Vagina (tissue), 2 donors: ENCODE measurements around the gene EIF2B5. TPM values are rescaled to one million over a fixed set of nuclear protein-coding genes. Genes with fewer than 3 reads are reported as not detected.

ENCODE experiments used
- DNase-seq, 2 donors: peaks; one replicate each; pipeline ENCODE4 v3.0.0-alpha.2; 2017; ENCODE audit errors: extremely low spot score in 2 of 2
- H3K27ac ChIP-seq: fragments of 200-600 bp; sonication (generic); one replicate; pipeline ENCODE4 v1.5.1; 2019
- H3K27me3 ChIP-seq: fragments of 200-600 bp; sonication (generic); one replicate; pipeline ENCODE4 v1.5.1; 2019
- H3K36me3 ChIP-seq, 2 donors: fragments of 200-600 bp; sonication (generic); one replicate each; pipeline ENCODE4 v1.5.1; 2017 to 2019
- H3K4me1 ChIP-seq: fragments of 200-600 bp; sonication (generic); one replicate; pipeline ENCODE4 v1.5.1; 2019
- H3K4me3 ChIP-seq, 2 donors: fragments of 200-600 bp; sonication (generic); 1 replicate in 1 of 2; 2 replicates in 1 of 2; pipeline ENCODE4 v1.5.1; 2016 to 2019
- H3K9me3 ChIP-seq: fragments of 200-600 bp; sonication (generic); one replicate; pipeline ENCODE4 v1.5.1; 2019
- CTCF ChIP-seq, 3 experiments: fragments of 450-650 bp in 2 of 3; fragments of 200-600 bp in 1 of 3; sonication (generic) in 1 of 3; IDR thresholded peaks; one replicate each; pipeline ENCODE4 v1.5.1; 2017 to 2019; ENCODE audit warnings: antibody characterized with exemption in 3 of 3, mild to moderate bottlenecking in 2 of 3, moderate library complexity in 2 of 3
- POLR2A ChIP-seq, 2 donors: fragments of 450-650 bp; IDR thresholded peaks; one replicate each; pipeline ENCODE4 v1.6.1; 2017; ENCODE audit warnings: antibody characterized with exemption in 2 of 2, mild to moderate bottlenecking in 2 of 2, moderate library complexity in 2 of 2
- POLR2AphosphoS5 ChIP-seq, 2 donors: sonication (generic); formaldehyde crosslinking; IDR thresholded peaks; one replicate each; pipeline ENCODE4 v1.9.0; 2017; ENCODE audit warnings: antibody characterized with exemption in 2 of 2, mild to moderate bottlenecking in 2 of 2, low read depth in 1 of 2; ENCODE audit not compliant: insufficient read depth in 1 of 2
- intact Hi-C: fragments of 100-400 bp; cut with DNase I; formaldehyde crosslinking; loops from one replicate; pipeline ENCODE4 v1.15.1; 2023
- total RNA-seq: library from RNA; depleted of rRNA; stranded (reverse); fragments of >200 nt; gene quantifications from one replicate; pipeline ENCODE4 v1.2.3, GENCODE V29; 2016

The EIF2B5 gene
- total RNA-seq, 1 donor from 2014 or later: 30.2 TPM

DNA sequence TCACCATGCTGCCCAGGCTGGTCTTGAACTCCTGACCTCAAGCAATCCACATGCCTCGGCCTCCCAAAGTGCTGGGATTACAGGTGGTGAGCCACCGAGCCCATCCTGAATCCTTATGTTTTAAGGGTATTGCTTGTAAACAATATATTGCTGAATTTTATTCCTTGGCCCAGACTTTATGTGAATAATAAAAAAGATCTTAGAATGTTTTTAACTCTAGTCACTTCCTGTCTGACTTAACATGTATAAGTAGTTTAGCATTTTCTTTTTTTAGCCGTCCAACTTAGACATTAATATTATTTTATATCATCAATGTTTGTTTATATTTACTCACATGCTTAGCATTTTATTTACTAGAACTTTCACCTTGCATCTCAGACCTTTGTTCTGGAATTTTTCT is 9.2 kb upstream of the EIF2B5 start:
- no peaks in the 10 kb centered on the region for H3K36me3 ChIP-seq
- no peaks in the 10 kb centered on the region for H3K4me1 ChIP-seq
- no peak for TF ChIP-seq POLR2AphosphoS5 (IDR thresholded peaks at IDR 0.05; ENCODE audit: insufficient read depth in 1 of 2, low read depth in 1 of 2)
- no peak for TF ChIP-seq POLR2A (IDR thresholded peaks at IDR 0.05)
- TF ChIP-seq CTCF (IDR thresholded peaks at IDR 0.05): no peak
- intact Hi-C loops: no loop called here
- H3K27me3 ChIP-seq: no peaks in the 10 kb centered on the region
- H3K27ac ChIP-seq: no peak overlapping the region
- DNase-seq: no peak
- H3K9me3 ChIP-seq: no peaks in the 10 kb centered on the region
- no peak overlapping the region for H3K4me3 ChIP-seq

GRCh38 chr3:184129012-184129411 is 6.1 kb upstream of the EIF2B5 start:
- Histone ChIP-seq H3K4me3 (no peak overlapping the region), H3K4me1 (peaks cover 10% of the 10 kb centered on the region), H3K36me3 (no peaks in the 10 kb centered on the region), H3K9me3 (no peaks in the 10 kb centered on the region), H3K27me3 (no peaks in the 10 kb centered on the region), H3K27ac (no peak overlapping the region)
- intact Hi-C loops: no loop called here
- TF ChIP-seq CTCF (IDR thresholded peaks at IDR 0.05) (no peak), POLR2AphosphoS5 (IDR thresholded peaks at IDR 0.05; ENCODE audit: insufficient read depth in 1 of 2, low read depth in 1 of 2) (no peak), POLR2A (IDR thresholded peaks at IDR 0.05) (no peak)
- DNase-seq: no peak

DNA sequence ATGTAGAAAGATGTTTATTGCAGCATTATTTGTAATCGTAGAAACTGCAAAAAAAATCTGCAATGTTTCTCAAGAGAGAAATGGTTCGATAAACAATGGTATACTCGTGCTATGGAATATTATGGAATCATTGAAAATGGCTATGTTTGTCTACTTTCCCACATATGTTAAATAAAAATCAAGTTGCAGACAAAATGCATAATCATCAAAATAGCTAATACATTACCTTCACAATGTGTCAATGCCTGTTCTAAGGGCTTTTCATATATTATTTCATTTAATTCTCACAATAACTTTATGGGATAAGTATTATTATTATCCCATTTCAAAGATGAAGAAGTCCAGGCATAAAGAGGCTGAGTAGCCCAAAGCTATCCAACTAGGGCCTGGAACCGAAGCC is 2.2 kb upstream of the EIF2B5 start:
- no peak for DNase-seq
- TF ChIP-seq POLR2A (IDR thresholded peaks at IDR 0.05): no peak
- no peak for TF ChIP-seq POLR2AphosphoS5 (IDR thresholded peaks at IDR 0.05; ENCODE audit: insufficient read depth in 1 of 2, low read depth in 1 of 2)
- TF ChIP-seq CTCF (IDR thresholded peaks at IDR 0.05): no peak
- Histone ChIP-seq H3K4me1 (peaks cover 31% of the 10 kb centered on the region), H3K9me3 (no peaks in the 10 kb centered on the region), H3K27ac (no peak overlapping the region), H3K36me3 (no peaks in the 10 kb centered on the region), H3K27me3 (no peaks in the 10 kb centered on the region), H3K4me3 (no peak overlapping the region)
- intact Hi-C loops: no loop called here

GRCh38 chr3:184133840-184134745 is 1.1 kb upstream of the EIF2B5 start:
- intact Hi-C loops: loop anchor here (2.0 kb wide), 1 partner anchor 115 kb away; the partner anchor contains the start of genes ALG3 and EEF1AKMT4
- Histone ChIP-seq H3K4me3 (peak overlapping the region; percentile 80 to 89), H3K36me3 (peaks cover 0 to 5% of the 10 kb centered on the region in 2 donors), H3K27me3 (no peaks in the 10 kb centered on the region), H3K4me1 (peaks cover 31% of the 10 kb centered on the region), H3K9me3 (no peaks in the 10 kb centered on the region), H3K27ac (peak overlapping the region; percentile 91)
- DNase-seq: peak in 1 of 2 donors; percentile 91
- peak; percentile 64 to 68 for TF ChIP-seq POLR2AphosphoS5 (IDR thresholded peaks at IDR 0.05; ENCODE audit: insufficient read depth in 1 of 2, low read depth in 1 of 2)
- TF ChIP-seq POLR2A (IDR thresholded peaks at IDR 0.05): no peak
- TF ChIP-seq CTCF (IDR thresholded peaks at IDR 0.05): no peak

DNA sequence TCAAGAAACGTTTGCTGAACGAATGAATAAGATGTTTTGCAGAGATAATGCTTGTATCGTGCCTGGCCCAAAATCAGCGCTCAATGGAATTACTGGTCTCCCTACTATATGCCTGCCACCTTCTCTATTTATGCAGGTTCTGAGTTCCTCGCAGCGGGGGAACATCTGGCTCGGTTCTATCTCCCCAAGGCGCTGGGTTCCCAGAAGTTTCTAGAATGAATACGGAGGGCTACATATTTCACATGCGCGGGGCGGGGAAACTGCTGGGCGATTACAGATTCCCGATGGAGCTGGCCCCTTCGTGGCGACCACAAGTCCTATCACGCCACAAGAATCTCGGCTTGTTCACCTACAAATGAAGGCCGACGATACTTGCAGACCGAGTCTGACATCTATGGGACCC is 411 bp upstream of the EIF2B5 start:
- Histone ChIP-seq H3K27me3 (no peaks in the 10 kb centered on the region), H3K27ac (peak overlapping the region; percentile 91), H3K9me3 (no peaks in the 10 kb centered on the region), H3K36me3 (peaks cover 0 to 9% of the 10 kb centered on the region in 2 donors), H3K4me1 (peaks cover 31% of the 10 kb centered on the region), H3K4me3 (peak overlapping the region; percentile 80 to 89)
- DNase-seq: no peak
- intact Hi-C loops: loop anchor here (2.0 to 5.0 kb wide), 2 partner anchors 53 to 114 kb away; partner anchors contain the start of genes ABCF3, ALG3 and EEF1AKMT4
- TF ChIP-seq POLR2A (IDR thresholded peaks at IDR 0.05): no peak
- no peak for TF ChIP-seq POLR2AphosphoS5 (IDR thresholded peaks at IDR 0.05; ENCODE audit: insufficient read depth in 1 of 2, low read depth in 1 of 2)
- no peak for TF ChIP-seq CTCF (IDR thresholded peaks at IDR 0.05)
